DMS153 (cell line): ENCODE results near the gene GLIS1.

Experiments
- DNase-seq: peaks from one replicate; lab custom pipeline; 2025; lab: John Stamatoyannopoulos, UW

Gene GLIS1

GRCh38 chr1:53462769-53463501 lies 276.0 kb downstream of the GLIS1 start:
- no peak for DNase-seq

DNA sequence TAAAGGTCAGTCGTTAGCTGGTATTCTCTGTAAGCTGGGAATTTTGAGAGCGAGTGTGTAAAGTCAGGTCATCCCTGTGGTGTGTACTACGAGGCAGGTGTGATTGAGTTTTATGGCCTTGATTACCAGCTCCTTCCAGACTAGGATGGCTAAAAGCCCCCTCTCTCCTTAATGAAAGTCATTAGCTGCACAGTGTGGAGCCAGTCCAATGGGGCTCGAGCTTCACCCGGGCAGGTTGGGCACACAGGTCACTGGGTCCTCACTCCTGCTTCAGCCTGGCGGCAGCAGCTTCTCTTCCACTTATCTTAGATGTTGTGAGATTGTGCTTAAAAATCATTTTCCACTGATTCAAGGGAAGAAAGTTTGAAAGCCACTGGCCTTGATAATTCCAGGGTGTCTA lies 276.8 kb downstream of the GLIS1 start:
- DNase-seq, result no peak

- DNase-seq, result no peak
Measured at GRCh38 chr1:53461323-53462044, 277.5 kb downstream of the GLIS1 start.

DNA sequence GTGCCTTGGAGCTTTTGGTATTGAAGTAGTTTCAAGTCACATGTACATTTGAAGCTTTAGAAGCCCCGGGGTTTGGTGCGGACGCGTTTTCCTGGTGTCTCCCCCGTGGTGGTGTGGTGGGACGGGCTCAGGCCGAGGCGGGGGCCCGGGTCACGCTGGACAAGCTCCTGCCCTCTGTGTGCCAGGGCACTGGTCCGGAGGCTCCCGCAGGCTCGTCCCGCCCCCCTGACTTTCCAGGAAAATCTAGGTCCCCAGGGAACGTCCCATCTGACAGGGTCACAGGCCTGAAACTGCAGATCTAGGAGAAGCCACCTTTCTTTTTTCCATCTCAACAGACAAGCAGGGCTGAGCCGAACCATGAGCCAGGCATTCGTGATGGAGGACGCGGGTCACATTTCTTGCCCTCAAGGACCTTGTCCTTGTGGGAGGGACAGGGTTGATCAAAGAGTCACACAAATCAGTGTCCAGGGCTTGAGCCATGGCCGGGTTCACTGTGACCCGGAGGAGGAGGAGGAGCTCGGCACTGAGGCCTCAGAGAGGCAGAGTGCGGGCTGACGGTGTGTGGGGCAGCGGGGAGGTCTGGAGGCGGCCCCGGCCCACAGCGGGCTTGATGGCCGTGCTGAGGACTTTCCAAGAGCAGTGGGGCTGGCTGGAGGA lies 278.2 kb downstream of the GLIS1 start:
- DNase-seq, result no peak

DNA sequence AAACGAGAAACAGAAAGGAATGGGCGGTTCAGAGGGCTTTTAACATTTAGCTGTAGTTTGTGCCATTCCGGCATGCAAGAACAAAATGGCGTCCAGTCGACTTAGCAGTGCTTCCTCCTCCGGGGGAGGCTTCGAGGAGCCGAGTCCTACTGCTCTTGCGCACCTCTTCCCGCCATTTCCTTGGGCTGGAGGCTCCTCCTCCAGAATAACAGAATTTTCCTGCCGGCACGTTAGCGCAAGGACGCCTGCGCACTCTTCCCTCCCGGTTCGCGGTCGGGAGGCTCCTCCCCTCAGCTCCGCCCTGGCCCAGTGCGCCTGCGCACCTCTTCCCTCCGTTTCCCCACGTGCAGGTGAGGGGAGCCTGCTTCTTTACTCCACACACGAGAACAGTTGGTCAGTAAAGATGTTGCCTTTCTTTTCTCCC lies 278.7 kb downstream of the GLIS1 start:
- DNase-seq, result no peak

DNA sequence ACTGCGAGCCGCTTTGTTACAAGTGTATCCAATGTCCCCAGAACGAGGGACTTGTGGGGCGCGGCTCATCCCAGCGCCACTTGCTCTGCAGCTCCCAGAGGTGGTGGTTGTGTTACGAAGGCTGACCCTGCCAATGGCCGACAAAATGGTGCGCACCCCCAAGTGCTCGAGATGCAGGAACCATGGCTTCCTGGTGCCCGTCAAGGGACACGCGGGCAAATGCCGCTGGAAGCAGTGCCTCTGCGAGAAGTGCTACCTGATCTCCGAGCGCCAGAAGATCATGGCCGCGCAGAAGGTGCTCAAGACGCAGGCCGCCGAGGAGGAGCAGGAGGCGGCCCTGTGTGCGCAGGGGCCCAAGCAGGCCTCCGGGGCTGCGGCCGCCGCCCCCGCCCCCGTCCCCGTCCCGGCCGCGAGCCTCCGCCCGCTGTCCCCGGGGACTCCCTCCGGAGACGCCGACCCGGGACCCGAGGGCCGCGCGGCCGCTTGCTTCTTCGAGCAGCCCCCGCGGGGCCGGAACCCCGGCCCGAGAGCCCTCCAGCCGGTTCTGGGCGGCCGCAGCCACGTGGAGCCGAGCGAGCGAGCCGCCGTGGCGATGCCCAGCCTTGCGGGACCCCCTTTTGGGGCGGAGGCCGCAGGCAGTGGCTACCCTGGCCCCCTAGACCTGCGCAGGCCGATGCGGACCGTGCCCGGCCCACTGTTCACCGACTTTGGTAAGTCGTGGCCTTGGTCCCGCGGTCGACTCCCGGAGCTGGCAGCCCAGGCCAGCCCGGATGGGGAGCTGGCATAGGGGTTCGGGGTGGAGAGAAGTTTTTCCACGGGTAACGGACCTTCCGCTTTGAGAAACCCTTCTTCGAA lies 279.4 kb downstream of the GLIS1 start, which contains the start of gene DMRTB1:
DMRTB1 (plus strand) TSS at position 79 of the 855 bp plus-strand sequence; CDS start at position 134, 55 bp downstream.
- no peak for DNase-seq

GRCh38 chr1:53458634-53459033 lies 280.3 kb downstream of the GLIS1 start:
- DNase-seq, result no peak
